HepG2 (cell line): ENCODE results near the gene NUDT22. TPM values are rescaled to one million over a fixed set of nuclear protein-coding genes. Genes with fewer than 3 reads are reported as not detected.

Source experiments
- BRD4 ChIP-seq: sonication (generic); formaldehyde crosslinking; IDR thresholded peaks from 2 replicates; pipeline ENCODE4 v1.4.0; 2020; ENCODE audit warnings: missing genetic modification reagents
- CCDC6 ChIP-seq: sonication (generic); formaldehyde crosslinking; IDR thresholded peaks from 2 replicates; pipeline ENCODE4 v1.8.1; 2022; ENCODE audit warnings: mild to moderate bottlenecking, missing genetic modification reagents, moderate library complexity
- CREM ChIP-seq, 2 experiments: sonication (generic) in 1 of 2; formaldehyde crosslinking in 1 of 2; IDR thresholded peaks; 2 replicates each; pipeline versions ENCODE4 v1.4.0 to v1.6.1; 2016 to 2020; ENCODE audit warnings: antibody characterized with exemption in 1 of 2, mild to moderate bottlenecking in 1 of 2, missing genetic modification reagents in 1 of 2
- HNRNPH1 ChIP-seq: fragments of 200-400 bp; formaldehyde crosslinking; optimal IDR thresholded peaks from 2 replicates; pipeline ENCODE3; 2017; ENCODE audit warnings: mild to moderate bottlenecking, low read depth, low read length
- HNRNPK ChIP-seq: fragments of 200-400 bp; formaldehyde crosslinking; IDR thresholded peaks from 2 replicates; pipeline ENCODE4 v1.6.1; 2018; ENCODE audit warnings: low read length, low read depth, moderate library complexity, mild to moderate bottlenecking; ENCODE audit not compliant: poor library complexity, severe bottlenecking
- MLLT10 ChIP-seq: sonication (generic); formaldehyde crosslinking; IDR thresholded peaks from 2 replicates; pipeline ENCODE4 v1.4.0; 2020; ENCODE audit warnings: missing genetic modification reagents
- MTF2 ChIP-seq: sonication (generic); formaldehyde crosslinking; IDR thresholded peaks from 2 replicates; pipeline ENCODE4 v1.5.0; 2020; ENCODE audit warnings: missing genetic modification reagents, borderline replicate concordance
- REL ChIP-seq: sonication (generic); formaldehyde crosslinking; conservative IDR thresholded peaks from 2 replicates; pipeline ENCODE4 v1.8.0; 2022; ENCODE audit warnings: mild to moderate bottlenecking, missing genetic modification reagents, moderate library complexity
- RFXAP ChIP-seq: sonication (generic); formaldehyde crosslinking; IDR thresholded peaks from 2 replicates; pipeline ENCODE4 v1.4.0; 2020; ENCODE audit warnings: missing genetic modification reagents, borderline replicate concordance
- SMYD3 ChIP-seq: sonication (generic); formaldehyde crosslinking; IDR thresholded peaks from 2 replicates; pipeline ENCODE4 v1.8.1; 2023; ENCODE audit warnings: mild to moderate bottlenecking, missing genetic modification reagents
- TAF15 ChIP-seq: fragments of 200-400 bp; formaldehyde crosslinking; IDR thresholded peaks from one replicate; pipeline ENCODE4 v1.6.1; 2018; ENCODE audit warnings: mild to moderate bottlenecking, low read depth, low read length; ENCODE audit not compliant: poor library complexity, severe bottlenecking
- TCF12 ChIP-seq, 2 experiments: fragments of 450-650 bp in 1 of 2; sonication (generic) in 1 of 2; formaldehyde crosslinking in 1 of 2; IDR thresholded peaks; 2 replicates each; pipeline versions ENCODE4 v1.6.1 to v1.8.0; 2017 to 2022; ENCODE audit warnings: antibody characterized with exemption in 1 of 2, mild to moderate bottlenecking in 1 of 2, missing genetic modification reagents in 1 of 2, moderate library complexity in 1 of 2
- ZNF296 ChIP-seq: sonication (generic); formaldehyde crosslinking; conservative IDR thresholded peaks from 2 replicates; pipeline ENCODE4 v1.5.0; 2020; ENCODE audit warnings: mild to moderate bottlenecking, missing genetic modification reagents
- ZNF557 ChIP-seq: sonication (generic); formaldehyde crosslinking; IDR thresholded peaks from 2 replicates; pipeline ENCODE4 v1.4.0; 2020; ENCODE audit warnings: missing genetic modification reagents
- polyA plus RNA-seq, 8 experiments: library from polyadenylated mRNA; depleted of rRNA in 3 of 8; stranded (reverse) in 7 of 8; unstranded in 1 of 8; fragments of >200 nt; fragmentation: Illumina TruSeq in 4 of 8; extraction: Trizol in 4 of 8; gene quantifications; 2 replicates each; pipeline versions ENCODE4 v1.2.1 to v1.2.3, GENCODE V29; 2011 to 2016; ENCODE audit warnings: low read depth in 4 of 8, missing spikeins in 1 of 8, mixed read lengths in 1 of 8; ENCODE audit not compliant: insufficient read depth in 1 of 8
- total RNA-seq, 5 experiments: library from RNA; depleted of rRNA; stranded (reverse); fragments of >200 nt; fragmentation: Illumina TruSeq; extraction: Trizol; gene quantifications; 2 replicates each; pipeline ENCODE4 v1.2.3, GENCODE V29; 2016; ENCODE audit warnings: low read depth in 1 of 5
- TF ChIP-seq, protein P1 (sequence below): sonication (generic); formaldehyde crosslinking; IDR thresholded peaks from 2 replicates; pipeline ENCODE4 v1.8.0; 2022; ENCODE audit warnings: mild to moderate bottlenecking, missing genetic modification reagents
- TF ChIP-seq, protein P2 (sequence below): sonication (generic); formaldehyde crosslinking; IDR thresholded peaks from 2 replicates; pipeline ENCODE4 v1.4.0; 2020; ENCODE audit warnings: low read depth, mild to moderate bottlenecking, missing genetic modification reagents
- TF ChIP-seq, protein P3 (sequence below): sonication (generic); formaldehyde crosslinking; IDR thresholded peaks from 2 replicates; pipeline ENCODE4 v1.4.0; 2020; ENCODE audit warnings: missing genetic modification reagents
- TF ChIP-seq, protein P4 (sequence below): sonication (generic); formaldehyde crosslinking; IDR thresholded peaks from 2 replicates; pipeline ENCODE4 v1.4.0; 2020; ENCODE audit warnings: missing genetic modification reagents

NUDT22 gene
- total and polyA plus RNA-seq, 2 of the 13 experiments (the other 11 are each of a cell fraction or from before 2014, with no cell fraction given): 33.5 to 39.8 TPM

DNA sequence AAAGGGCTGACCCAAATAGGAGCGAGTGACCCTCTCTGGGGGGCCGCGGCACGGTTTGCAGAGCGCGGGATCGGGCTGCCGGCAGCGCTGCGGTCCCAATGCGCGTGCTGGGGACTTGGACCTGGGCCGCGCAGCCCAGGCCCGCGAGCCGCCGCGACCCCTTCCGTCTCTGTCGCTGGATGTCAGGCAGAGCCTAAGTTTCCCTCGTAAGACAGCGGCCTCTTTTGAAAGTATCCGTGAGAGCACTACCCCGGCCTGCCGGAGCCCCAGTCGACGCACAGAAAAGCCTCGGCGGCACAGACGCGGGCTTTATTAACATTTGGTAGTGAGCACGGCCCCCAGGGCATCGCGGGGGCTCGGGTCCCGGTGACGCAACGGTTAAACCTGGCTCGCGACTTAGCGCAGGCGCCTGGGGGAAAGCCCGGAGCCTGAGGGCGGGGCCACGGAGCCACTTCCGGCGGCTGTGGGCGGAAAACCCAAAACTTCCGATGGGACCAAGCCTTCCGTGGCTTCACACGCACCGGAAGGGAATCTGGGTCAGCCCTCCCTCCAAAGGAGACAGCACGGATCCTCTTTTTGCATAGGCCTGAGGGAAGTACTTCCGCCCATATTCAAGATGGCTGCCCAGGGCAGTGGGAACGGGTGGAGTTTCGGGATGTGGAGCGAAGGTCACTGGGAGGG is 43.6 kb downstream of the NUDT22 start (continued):
- TF ChIP-seq, protein P1, sequence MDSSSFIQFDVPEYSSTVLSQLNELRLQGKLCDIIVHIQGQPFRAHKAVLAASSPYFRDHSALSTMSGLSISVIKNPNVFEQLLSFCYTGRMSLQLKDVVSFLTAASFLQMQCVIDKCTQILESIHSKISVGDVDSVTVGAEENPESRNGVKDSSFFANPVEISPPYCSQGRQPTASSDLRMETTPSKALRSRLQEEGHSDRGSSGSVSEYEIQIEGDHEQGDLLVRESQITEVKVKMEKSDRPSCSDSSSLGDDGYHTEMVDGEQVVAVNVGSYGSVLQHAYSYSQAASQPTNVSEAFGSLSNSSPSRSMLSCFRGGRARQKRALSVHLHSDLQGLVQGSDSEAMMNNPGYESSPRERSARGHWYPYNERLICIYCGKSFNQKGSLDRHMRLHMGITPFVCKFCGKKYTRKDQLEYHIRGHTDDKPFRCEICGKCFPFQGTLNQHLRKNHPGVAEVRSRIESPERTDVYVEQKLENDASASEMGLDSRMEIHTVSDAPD: no peak; the same call in 1 of the 2 replicates
- peak; percentile 49; the same call in 1 of the 2 replicates for TF ChIP-seq ZNF557 (CRISPR knock-in tag)
- peak; percentile 92; the same call in 1 of the 2 replicates for TF ChIP-seq MTF2 (CRISPR knock-in tag)
- TF ChIP-seq, protein P2, sequence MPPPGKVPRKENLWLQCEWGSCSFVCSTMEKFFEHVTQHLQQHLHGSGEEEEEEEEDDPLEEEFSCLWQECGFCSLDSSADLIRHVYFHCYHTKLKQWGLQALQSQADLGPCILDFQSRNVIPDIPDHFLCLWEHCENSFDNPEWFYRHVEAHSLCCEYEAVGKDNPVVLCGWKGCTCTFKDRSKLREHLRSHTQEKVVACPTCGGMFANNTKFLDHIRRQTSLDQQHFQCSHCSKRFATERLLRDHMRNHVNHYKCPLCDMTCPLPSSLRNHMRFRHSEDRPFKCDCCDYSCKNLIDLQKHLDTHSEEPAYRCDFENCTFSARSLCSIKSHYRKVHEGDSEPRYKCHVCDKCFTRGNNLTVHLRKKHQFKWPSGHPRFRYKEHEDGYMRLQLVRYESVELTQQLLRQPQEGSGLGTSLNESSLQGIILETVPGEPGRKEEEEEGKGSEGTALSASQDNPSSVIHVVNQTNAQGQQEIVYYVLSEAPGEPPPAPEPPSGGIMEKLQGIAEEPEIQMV: no peak
- TF ChIP-seq HNRNPK: no peak
- peak; percentile 21; the same call in 1 of the 2 replicates for TF ChIP-seq SMYD3 (CRISPR knock-in tag)
- TF ChIP-seq ZNF296 (CRISPR knock-in tag): no peak
- no peak for TF ChIP-seq MLLT10 (CRISPR knock-in tag)
- TF ChIP-seq TAF15: peak; percentile 45
- peak; percentile 68 for TF ChIP-seq REL (CRISPR knock-in tag)
- peak; percentile 98 for TF ChIP-seq CREM (IDR thresholded peaks at IDR 0.05)
- TF ChIP-seq CREM (CRISPR knock-in tag; IDR thresholded peaks at IDR 0.05): no peak
- TF ChIP-seq RFXAP (CRISPR knock-in tag): no peak
- peak; percentile 29 for TF ChIP-seq HNRNPH1
- TF ChIP-seq CCDC6 (CRISPR knock-in tag): 0 out of 2 replicates have a peak, but pooled peaks have one; percentile 7
- TF ChIP-seq, protein P3, sequence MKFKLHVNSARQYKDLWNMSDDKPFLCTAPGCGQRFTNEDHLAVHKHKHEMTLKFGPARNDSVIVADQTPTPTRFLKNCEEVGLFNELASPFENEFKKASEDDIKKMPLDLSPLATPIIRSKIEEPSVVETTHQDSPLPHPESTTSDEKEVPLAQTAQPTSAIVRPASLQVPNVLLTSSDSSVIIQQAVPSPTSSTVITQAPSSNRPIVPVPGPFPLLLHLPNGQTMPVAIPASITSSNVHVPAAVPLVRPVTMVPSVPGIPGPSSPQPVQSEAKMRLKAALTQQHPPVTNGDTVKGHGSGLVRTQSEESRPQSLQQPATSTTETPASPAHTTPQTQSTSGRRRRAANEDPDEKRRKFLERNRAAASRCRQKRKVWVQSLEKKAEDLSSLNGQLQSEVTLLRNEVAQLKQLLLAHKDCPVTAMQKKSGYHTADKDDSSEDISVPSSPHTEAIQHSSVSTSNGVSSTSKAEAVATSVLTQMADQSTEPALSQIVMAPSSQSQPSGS: peak; percentile 73; the same call in 1 of the 2 replicates
- TF ChIP-seq, protein P4, sequence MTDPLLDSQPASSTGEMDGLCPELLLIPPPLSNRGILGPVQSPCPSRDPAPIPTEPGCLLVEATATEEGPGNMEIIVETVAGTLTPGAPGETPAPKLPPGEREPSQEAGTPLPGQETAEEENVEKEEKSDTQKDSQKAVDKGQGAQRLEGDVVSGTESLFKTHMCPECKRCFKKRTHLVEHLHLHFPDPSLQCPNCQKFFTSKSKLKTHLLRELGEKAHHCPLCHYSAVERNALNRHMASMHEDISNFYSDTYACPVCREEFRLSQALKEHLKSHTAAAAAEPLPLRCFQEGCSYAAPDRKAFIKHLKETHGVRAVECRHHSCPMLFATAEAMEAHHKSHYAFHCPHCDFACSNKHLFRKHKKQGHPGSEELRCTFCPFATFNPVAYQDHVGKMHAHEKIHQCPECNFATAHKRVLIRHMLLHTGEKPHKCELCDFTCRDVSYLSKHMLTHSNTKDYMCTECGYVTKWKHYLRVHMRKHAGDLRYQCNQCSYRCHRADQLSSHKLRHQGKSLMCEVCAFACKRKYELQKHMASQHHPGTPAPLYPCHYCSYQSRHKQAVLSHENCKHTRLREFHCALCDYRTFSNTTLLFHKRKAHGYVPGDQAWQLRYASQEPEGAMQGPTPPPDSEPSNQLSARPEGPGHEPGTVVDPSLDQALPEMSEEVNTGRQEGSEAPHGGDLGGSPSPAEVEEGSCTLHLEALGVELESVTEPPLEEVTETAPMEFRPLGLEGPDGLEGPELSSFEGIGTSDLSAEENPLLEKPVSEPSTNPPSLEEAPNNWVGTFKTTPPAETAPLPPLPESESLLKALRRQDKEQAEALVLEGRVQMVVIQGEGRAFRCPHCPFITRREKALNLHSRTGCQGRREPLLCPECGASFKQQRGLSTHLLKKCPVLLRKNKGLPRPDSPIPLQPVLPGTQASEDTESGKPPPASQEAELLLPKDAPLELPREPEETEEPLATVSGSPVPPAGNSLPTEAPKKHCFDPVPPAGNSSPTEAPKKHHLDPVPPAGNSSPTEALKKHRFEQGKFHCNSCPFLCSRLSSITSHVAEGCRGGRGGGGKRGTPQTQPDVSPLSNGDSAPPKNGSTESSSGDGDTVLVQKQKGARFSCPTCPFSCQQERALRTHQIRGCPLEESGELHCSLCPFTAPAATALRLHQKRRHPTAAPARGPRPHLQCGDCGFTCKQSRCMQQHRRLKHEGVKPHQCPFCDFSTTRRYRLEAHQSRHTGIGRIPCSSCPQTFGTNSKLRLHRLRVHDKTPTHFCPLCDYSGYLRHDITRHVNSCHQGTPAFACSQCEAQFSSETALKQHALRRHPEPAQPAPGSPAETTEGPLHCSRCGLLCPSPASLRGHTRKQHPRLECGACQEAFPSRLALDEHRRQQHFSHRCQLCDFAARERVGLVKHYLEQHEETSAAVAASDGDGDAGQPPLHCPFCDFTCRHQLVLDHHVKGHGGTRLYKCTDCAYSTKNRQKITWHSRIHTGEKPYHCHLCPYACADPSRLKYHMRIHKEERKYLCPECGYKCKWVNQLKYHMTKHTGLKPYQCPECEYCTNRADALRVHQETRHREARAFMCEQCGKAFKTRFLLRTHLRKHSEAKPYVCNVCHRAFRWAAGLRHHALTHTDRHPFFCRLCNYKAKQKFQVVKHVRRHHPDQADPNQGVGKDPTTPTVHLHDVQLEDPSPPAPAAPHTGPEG (CRISPR knock-in tag): peak; percentile 21; the same call in 1 of the 2 replicates
- peak; percentile 29; the same call in 1 of the 2 replicates for TF ChIP-seq BRD4 (CRISPR knock-in tag)
- no peak for TF ChIP-seq TCF12 (IDR thresholded peaks at IDR 0.05)
- TF ChIP-seq TCF12 (CRISPR knock-in tag; IDR thresholded peaks at IDR 0.05): no peak
